ENCODE data around the gene CACNA1H. TPM values are rescaled to one million over a fixed set of nuclear protein-coding genes. Genes with fewer than 3 reads are reported as not detected.
A peak's percentile ranks its signal among the peaks of the same experiment; 100 is the strongest.

The CACNA1H gene
- total RNA-seq, 4 donors from 2014 or later = 6.8 to 94.5 (median 27.6) TPM

DNA sequence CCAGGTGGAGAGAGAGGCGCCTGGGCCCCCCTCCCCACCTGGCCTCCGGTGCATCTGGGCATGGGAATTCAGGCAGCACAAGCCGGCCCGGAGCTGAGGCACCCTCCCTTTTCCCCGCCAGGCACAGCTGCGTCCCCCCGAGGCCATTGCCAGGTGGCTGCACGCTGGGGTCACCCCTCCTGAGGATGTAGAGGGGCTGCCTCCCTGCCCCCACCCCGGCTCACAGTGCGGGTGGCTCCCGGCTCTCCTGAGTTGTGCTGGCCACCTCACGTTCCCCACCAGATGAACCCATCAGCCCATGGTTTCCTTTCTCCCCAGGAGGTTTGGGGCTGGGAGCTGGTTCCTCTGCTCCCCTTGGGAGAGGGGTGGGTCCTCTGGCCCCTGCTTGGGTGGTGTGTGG, 12.6 kb downstream of the CACNA1H start:
- intact Hi-C loops (cut with DNase I; ENCODE audit: low total_unique reads) = no loop called here
- Histone ChIP-seq H3K9me3 (no peaks in the 10 kb centered on the region), H3K36me3 (no peaks in the 10 kb centered on the region), H3K4me3 (no peak overlapping the region), H3K4me1 (peaks cover 7 to 20% of the 10 kb centered on the region in 2 donors), H3K27me3 (no peaks in the 10 kb centered on the region), H3K27ac (no peak overlapping the region)
- TF ChIP-seq, protein P1, sequence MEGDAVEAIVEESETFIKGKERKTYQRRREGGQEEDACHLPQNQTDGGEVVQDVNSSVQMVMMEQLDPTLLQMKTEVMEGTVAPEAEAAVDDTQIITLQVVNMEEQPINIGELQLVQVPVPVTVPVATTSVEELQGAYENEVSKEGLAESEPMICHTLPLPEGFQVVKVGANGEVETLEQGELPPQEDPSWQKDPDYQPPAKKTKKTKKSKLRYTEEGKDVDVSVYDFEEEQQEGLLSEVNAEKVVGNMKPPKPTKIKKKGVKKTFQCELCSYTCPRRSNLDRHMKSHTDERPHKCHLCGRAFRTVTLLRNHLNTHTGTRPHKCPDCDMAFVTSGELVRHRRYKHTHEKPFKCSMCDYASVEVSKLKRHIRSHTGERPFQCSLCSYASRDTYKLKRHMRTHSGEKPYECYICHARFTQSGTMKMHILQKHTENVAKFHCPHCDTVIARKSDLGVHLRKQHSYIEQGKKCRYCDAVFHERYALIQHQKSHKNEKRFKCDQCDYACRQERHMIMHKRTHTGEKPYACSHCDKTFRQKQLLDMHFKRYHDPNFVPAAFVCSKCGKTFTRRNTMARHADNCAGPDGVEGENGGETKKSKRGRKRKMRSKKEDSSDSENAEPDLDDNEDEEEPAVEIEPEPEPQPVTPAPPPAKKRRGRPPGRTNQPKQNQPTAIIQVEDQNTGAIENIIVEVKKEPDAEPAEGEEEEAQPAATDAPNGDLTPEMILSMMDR (IDR thresholded peaks at IDR 0.05) = no peak
- no peak for TF ChIP-seq POLR2A (IDR thresholded peaks at IDR 0.05)
- DNase-seq = no peak

DNA sequence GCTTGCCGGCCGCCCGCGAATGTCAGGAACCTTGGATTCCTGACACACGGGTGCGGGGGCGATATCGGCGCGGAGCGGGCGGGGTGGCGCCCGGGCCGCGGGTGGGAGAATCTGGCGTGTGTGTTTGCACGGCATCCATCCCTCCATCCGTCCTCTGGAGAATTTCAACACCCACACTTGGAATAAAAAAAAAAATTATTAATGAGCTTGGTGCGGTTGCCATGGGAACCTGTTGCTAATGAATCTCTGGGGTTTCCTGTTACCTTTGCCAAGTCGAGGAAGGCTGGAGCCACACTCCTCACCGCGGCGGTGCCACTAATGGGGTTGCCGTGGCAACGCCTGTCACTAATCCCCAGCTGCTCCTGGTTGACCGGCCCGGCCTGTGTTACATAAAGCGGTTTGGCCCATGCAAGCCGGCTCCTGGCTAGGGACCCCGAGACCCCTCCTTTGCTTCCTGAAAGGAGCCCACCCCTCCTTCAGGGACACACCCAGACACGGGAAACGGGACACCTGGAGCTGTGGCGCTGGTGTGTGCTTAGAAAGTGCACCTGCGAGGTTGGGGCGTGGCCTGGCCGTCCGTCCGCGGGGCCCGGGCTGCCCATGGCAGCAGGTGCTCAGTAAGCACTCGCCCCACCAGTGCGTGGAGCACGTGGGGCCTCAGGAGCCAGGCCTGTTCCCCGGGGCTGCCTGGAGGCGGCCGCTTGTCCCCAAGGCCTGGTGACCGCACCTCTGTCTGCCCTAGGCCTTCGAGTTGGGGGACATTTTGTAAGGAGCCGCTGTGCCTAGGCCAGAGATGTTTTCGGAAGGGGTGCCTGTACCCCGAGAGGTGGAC, 14.6 kb downstream of the CACNA1H start:
- Histone ChIP-seq H3K27me3 (no peaks in the 10 kb centered on the region), H3K4me3 (no peak overlapping the region), H3K4me1 (peaks cover 11 to 17% of the 10 kb centered on the region in 2 donors), H3K36me3 (no peaks in the 10 kb centered on the region), H3K9me3 (no peaks in the 10 kb centered on the region), H3K27ac (peak overlapping the region; percentile 83 to 97)
- intact Hi-C loops (cut with DNase I; ENCODE audit: low total_unique reads) = no loop called here
- TF ChIP-seq, protein P1 (IDR thresholded peaks at IDR 0.05) = no peak
- no peak for TF ChIP-seq POLR2A (IDR thresholded peaks at IDR 0.05)
- no peak for DNase-seq

DNA sequence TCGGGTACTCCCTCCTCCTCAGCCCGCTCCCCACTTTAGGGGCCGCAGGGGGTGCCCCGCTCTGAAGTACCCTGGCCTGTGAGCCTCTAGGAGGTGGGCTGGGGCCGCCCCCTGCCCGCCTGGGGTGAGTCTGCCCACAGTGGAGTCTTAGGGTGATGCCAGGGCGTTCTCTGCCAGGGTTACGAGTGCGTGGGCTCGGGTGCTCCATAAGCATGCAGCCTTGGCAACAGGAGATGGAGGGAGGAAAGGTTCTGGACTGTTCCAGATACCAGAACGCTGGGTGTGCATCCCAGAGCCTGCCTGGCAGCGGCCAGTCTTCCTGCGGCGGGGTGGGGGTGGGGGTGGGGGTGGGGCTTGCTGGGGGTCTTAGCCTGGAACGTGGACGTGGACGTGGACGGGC, 15.9 kb downstream of the CACNA1H start:
- H3K27me3 ChIP-seq = no peaks in the 10 kb centered on the region
- no peak for DNase-seq
- H3K36me3 ChIP-seq = no peaks in the 10 kb centered on the region
- H3K4me1 ChIP-seq = peaks cover 11 to 21% of the 10 kb centered on the region in 2 donors
- intact Hi-C loops (cut with DNase I; ENCODE audit: low total_unique reads) = no loop called here
- peak overlapping the region in 1 of 2 donors; percentile 14 for H3K4me3 ChIP-seq
- no peaks in the 10 kb centered on the region for H3K9me3 ChIP-seq
- H3K27ac ChIP-seq = peak overlapping the region; percentile 83 to 97
- no peak for TF ChIP-seq POLR2A (IDR thresholded peaks at IDR 0.05)
- TF ChIP-seq, protein P1 (IDR thresholded peaks at IDR 0.05) = no peak

DNA sequence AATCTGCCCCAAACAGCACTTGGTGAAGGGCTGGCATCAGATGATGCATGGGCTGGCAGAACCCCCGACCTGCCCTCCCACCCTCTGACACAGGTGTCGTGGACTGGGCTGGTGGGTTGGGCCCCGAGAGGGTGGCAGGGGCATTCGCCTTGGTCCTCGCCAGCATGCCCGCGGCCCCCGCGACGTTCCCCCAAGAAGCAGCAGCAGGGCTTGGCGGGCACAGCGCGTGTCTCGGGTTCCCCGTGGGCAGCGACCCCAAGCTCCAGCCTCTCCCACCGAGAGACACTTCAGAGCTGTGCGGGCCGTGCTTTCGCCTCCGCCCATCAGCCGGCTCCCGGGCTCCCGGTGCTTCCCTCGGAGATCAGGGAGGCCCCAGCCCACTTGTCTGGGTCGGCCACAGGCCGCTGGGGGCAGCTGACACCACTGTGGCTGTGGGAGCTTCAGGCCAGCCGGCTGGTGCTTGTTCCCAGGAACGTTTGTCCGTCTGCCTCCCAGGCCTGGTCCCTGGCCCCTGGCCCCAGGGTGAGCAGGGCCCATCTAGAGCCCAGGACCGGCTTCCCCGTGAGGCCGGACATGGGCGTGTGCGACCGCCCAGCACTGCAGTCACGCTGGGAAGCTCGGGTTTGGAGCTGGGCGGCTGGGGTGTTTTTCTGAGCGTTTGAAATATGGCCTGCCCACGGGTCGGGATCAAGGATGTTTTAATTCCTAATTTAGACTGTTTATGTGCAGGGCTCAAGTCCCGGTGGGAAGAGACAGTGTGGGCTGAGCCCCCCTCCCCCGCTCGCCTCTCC, 16.6 kb downstream of the CACNA1H start:
- Histone ChIP-seq H3K36me3 (no peaks in the 10 kb centered on the region), H3K27me3 (no peaks in the 10 kb centered on the region), H3K4me3 (peak overlapping the region in 1 of 2 donors; percentile 14), H3K4me1 (peaks cover 11 to 26% of the 10 kb centered on the region in 2 donors), H3K9me3 (no peaks in the 10 kb centered on the region), H3K27ac (peak overlapping the region; percentile 83 to 97)
- intact Hi-C loops (cut with DNase I; ENCODE audit: low total_unique reads) = no loop called here
- DNase-seq = peak; percentile 68 to 84
- TF ChIP-seq POLR2A (IDR thresholded peaks at IDR 0.05) = peak; percentile 45 to 48
- TF ChIP-seq, protein P1 (IDR thresholded peaks at IDR 0.05) = peak in 2 of 4 experiments; percentile 4 to 25

DNA sequence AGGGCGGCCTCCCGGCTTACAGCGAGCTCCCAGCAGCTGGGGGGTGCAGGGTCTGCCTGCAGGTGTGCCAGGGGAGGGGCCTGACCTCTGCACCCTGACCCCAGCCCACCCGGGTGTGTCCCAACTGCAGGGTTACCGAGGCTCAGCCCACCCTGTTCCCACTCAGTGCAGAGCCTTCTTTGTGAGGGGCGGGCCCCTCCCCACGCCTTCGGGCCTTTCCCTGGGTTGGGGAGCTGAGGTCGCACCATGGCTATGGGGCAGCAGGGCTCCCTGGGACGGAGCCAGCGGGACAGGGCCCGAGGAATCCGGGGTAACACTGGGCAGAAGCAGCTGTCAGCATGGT, 17.1 kb downstream of the CACNA1H start:
- intact Hi-C loops (cut with DNase I; ENCODE audit: low total_unique reads) = no loop called here
- no peak for DNase-seq
- H3K4me3 ChIP-seq = peak overlapping the region in 1 of 2 donors; percentile 14
- peak overlapping the region; percentile 83 to 97 for H3K27ac ChIP-seq
- H3K4me1 ChIP-seq = peaks cover 11 to 29% of the 10 kb centered on the region in 2 donors
- no peaks in the 10 kb centered on the region for H3K36me3 ChIP-seq
- H3K9me3 ChIP-seq = no peaks in the 10 kb centered on the region
- TF ChIP-seq, protein P1 (IDR thresholded peaks at IDR 0.05) = no peak
- no peak for TF ChIP-seq POLR2A (IDR thresholded peaks at IDR 0.05)
- H3K27me3 ChIP-seq = no peaks in the 10 kb centered on the region

Measured in uterus (tissue), 4 donors.